GM12873 (cell line): ENCODE data around the gene DYSF.

Experiments used
- CTCF ChIP-seq: IDR thresholded peaks from 2 replicates; pipeline ENCODE4 v1.5.1; 2012; ENCODE audit warnings: low read depth, mild to moderate bottlenecking, moderate library complexity, low read length, control low read depth; ENCODE audit not compliant: insufficient read depth; ENCODE audit errors: missing control alignments

Gene DYSF

GRCh38 chr2:71587509-71588073 is 134.2 kb downstream of the DYSF start:
- TF ChIP-seq CTCF = no peak

- no peak for TF ChIP-seq CTCF
Observed at GRCh38 chr2:71588497-71589170, 135.3 kb downstream of the DYSF start.

- TF ChIP-seq CTCF = no peak
Observed at GRCh38 chr2:71589763-71590162, 136.4 kb downstream of the DYSF start.

DNA sequence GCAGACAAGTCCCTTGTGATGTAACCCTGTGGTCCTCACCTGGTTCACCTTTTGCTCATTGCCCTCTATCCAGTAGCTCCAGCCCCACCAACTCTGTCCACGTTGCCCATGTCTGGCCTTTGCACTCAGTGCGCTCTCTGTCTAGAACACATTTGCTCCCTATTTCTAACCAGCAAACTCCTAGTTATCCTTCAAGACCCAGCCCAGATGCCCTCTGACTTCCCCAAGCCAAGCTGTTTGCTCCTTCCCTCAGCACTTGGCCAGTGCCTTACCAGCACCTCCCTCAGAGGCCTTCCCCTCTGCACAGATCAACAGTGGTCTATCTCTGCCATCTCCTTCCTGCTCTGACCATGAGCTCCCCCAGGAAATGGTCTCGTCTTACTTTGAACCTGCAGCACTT is 137.7 kb downstream of the DYSF start:
- TF ChIP-seq CTCF = no peak

GRCh38 chr2:71592181-71592711 is 138.9 kb downstream of the DYSF start:
- no peak for TF ChIP-seq CTCF

- no peak for TF ChIP-seq CTCF
Observed at GRCh38 chr2:71595569-71595968, 142.2 kb downstream of the DYSF start.

DNA sequence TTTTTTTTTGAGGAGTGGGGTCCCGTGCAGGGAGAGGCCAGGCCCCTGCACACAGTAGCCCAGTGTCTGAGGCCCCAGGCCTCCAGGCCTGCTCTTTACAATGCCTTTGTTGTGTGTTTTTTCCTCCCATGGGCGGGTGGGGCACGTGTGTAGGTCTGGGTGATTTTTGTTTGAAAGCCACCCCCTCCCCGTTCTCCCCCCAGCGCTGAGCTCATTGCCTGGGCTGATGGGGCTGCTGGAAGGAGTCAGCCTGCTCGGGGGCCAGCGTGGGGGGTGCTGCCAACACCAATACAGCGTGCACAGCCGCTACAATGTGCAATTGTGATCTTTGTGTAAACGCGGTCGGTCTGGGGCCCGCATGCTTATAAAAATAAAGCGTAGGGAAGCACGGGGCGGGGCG is 142.7 kb downstream of the DYSF start:
- TF ChIP-seq CTCF = no peak
